ENCODE data around the gene RASSF3.

The RASSF3 gene

DNA sequence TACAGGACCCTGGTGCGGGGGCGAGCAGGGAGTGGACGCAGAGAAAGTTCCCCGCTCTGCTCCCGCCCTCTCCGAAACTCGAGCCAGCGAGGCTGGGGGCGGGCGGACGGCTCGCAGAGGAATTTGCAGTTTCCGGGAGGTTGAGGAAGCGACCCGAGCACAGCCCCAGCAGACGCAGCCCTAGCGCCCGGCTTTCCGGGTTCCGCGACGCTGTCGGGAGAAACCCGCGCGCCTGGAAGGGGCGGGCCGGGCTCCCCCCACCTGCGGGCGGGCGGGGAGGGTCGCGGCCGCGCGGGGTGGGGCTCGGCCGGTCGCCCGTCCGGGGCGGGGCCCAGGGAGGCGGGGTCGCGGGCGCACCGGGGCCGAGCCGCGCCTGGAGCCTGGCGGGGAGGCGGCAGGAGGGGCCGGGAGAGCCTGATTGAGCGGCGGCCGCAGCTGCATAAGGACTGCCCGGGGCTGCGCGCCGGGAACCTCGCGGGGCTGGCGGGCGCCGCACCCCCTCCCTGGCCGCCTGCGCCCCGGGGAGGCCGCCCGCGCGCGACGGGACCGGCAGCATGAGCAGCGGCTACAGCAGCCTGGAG, at the start of gene RASSF3:
Gene RASSF3 (plus strand): TSS at position 417 of the 581 bp plus-strand sequence. CDS start 138 bp downstream, at position 555.
- TF ChIP-seq, protein P1, sequence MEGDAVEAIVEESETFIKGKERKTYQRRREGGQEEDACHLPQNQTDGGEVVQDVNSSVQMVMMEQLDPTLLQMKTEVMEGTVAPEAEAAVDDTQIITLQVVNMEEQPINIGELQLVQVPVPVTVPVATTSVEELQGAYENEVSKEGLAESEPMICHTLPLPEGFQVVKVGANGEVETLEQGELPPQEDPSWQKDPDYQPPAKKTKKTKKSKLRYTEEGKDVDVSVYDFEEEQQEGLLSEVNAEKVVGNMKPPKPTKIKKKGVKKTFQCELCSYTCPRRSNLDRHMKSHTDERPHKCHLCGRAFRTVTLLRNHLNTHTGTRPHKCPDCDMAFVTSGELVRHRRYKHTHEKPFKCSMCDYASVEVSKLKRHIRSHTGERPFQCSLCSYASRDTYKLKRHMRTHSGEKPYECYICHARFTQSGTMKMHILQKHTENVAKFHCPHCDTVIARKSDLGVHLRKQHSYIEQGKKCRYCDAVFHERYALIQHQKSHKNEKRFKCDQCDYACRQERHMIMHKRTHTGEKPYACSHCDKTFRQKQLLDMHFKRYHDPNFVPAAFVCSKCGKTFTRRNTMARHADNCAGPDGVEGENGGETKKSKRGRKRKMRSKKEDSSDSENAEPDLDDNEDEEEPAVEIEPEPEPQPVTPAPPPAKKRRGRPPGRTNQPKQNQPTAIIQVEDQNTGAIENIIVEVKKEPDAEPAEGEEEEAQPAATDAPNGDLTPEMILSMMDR (IDR thresholded peaks at IDR 0.05; ENCODE audit: low read depth, low read length): no peak
- peak within 1 kb of the TSS; percentile 78 for H3K4me3 ChIP-seq (ENCODE audit: low read depth, low read length)

GRCh38 chr12:64561302-64562136, 48.8 kb upstream of the RASSF3 start:
- TF ChIP-seq, protein P1 (IDR thresholded peaks at IDR 0.05; ENCODE audit: low read depth, low read length): no peak
- H3K4me3 ChIP-seq (ENCODE audit: low read depth, low read length): no peak overlapping the region

GRCh38 chr12:64566122-64566521, 44.2 kb upstream of the RASSF3 start:
- TF ChIP-seq, protein P1 (IDR thresholded peaks at IDR 0.05; ENCODE audit: low read depth, low read length): no peak
- no peak overlapping the region for H3K4me3 ChIP-seq (ENCODE audit: low read depth, low read length)

DNA sequence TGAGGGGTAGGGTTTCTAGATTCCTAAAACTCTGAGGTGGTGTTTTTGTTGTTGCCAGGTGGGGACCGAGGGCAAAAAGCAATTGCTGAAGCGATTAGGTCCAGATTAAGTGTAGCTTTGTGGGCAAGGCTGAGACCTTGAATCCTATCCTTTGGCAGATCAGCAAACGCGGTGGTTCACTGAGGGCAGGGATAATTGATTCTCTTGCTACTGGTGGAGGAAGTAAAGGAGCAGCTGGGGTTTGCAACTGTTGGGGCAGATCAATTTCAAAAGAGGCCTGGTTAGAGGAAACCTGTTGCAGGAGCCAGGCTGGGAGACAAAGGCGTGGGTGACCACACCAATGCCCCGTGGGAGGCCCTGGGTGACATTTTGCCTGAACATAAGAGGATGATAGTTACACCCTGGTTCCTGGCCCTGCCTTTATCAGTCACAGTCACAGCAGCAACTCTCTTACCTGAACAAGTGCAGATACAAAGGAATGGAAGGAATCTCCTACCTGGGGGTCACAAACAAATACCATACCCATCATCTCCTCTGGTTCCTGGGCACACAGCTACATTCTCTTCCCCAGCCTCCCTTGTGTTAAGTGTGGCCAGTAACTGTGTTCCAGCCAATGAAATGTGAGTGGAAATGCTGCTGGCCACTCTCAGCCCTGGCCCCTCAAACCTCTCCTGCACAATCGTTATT, 43.3 kb upstream of the RASSF3 start:
- TF ChIP-seq, protein P1 (IDR thresholded peaks at IDR 0.05; ENCODE audit: low read depth, low read length): no peak
- H3K4me3 ChIP-seq (ENCODE audit: low read depth, low read length): no peak overlapping the region

- TF ChIP-seq, protein P1 (IDR thresholded peaks at IDR 0.05; ENCODE audit: low read depth, low read length): no peak
- H3K4me3 ChIP-seq (ENCODE audit: low read depth, low read length): no peak overlapping the region
These were observed 42.7 kb upstream of the RASSF3 start for GRCh38 chr12:64567570-64567969.

DNA sequence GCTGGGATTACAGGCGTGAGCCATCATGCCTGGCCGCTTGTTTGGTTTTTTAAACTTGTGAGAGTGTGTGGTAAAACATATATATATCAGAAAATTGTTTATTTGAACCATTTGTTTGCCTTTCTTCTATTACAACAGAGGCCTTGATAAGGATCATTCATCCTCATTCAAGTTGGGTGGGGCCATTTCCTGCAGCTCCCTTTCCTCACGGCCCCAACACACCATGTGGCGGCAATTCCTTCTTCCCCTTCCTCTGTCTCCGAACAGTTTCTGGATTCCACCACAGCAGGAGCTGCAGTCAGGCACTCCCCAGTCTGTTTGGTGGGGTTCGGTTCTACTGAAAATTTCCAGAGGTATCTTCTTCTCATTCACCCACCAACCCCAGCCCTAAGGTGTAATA, 42.0 kb upstream of the RASSF3 start:
- no peak overlapping the region for H3K4me3 ChIP-seq (ENCODE audit: low read depth, low read length)
- TF ChIP-seq, protein P1 (IDR thresholded peaks at IDR 0.05; ENCODE audit: low read depth, low read length): no peak
